Fibroblast of skin of back (primary cell): ENCODE data around the gene PIEZO1. TPM values are rescaled to one million over a fixed set of nuclear protein-coding genes. Genes with fewer than 3 reads are reported as not detected.
"Not testable (repeated sequence)": the region's sequence is repeated elsewhere in the genome, so short reads cannot be mapped to it uniquely, and the experiment has no call there.

Experiments
- DNase-seq: peaks from one replicate; pipeline ENCODE4 v3.0.0-alpha.2; 2013
- polyA plus RNA-seq, 2 experiments: library from polyadenylated mRNA; unstranded; fragments of 120-200 nt; gene quantifications; one replicate each; pipeline ENCODE4 v1.2.1, GENCODE V29; 2013; ENCODE audit not compliant: insufficient read length in 2 of 2

PIEZO1 gene, protein sequence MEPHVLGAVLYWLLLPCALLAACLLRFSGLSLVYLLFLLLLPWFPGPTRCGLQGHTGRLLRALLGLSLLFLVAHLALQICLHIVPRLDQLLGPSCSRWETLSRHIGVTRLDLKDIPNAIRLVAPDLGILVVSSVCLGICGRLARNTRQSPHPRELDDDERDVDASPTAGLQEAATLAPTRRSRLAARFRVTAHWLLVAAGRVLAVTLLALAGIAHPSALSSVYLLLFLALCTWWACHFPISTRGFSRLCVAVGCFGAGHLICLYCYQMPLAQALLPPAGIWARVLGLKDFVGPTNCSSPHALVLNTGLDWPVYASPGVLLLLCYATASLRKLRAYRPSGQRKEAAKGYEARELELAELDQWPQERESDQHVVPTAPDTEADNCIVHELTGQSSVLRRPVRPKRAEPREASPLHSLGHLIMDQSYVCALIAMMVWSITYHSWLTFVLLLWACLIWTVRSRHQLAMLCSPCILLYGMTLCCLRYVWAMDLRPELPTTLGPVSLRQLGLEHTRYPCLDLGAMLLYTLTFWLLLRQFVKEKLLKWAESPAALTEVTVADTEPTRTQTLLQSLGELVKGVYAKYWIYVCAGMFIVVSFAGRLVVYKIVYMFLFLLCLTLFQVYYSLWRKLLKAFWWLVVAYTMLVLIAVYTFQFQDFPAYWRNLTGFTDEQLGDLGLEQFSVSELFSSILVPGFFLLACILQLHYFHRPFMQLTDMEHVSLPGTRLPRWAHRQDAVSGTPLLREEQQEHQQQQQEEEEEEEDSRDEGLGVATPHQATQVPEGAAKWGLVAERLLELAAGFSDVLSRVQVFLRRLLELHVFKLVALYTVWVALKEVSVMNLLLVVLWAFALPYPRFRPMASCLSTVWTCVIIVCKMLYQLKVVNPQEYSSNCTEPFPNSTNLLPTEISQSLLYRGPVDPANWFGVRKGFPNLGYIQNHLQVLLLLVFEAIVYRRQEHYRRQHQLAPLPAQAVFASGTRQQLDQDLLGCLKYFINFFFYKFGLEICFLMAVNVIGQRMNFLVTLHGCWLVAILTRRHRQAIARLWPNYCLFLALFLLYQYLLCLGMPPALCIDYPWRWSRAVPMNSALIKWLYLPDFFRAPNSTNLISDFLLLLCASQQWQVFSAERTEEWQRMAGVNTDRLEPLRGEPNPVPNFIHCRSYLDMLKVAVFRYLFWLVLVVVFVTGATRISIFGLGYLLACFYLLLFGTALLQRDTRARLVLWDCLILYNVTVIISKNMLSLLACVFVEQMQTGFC (N-terminal part only)
- 201 TPM for polyA plus RNA-seq (2013, experiment 1 of 2; ENCODE audit: insufficient read length)
- polyA plus RNA-seq (2013, experiment 2 of 2; ENCODE audit: insufficient read length): 114 TPM

DNA sequence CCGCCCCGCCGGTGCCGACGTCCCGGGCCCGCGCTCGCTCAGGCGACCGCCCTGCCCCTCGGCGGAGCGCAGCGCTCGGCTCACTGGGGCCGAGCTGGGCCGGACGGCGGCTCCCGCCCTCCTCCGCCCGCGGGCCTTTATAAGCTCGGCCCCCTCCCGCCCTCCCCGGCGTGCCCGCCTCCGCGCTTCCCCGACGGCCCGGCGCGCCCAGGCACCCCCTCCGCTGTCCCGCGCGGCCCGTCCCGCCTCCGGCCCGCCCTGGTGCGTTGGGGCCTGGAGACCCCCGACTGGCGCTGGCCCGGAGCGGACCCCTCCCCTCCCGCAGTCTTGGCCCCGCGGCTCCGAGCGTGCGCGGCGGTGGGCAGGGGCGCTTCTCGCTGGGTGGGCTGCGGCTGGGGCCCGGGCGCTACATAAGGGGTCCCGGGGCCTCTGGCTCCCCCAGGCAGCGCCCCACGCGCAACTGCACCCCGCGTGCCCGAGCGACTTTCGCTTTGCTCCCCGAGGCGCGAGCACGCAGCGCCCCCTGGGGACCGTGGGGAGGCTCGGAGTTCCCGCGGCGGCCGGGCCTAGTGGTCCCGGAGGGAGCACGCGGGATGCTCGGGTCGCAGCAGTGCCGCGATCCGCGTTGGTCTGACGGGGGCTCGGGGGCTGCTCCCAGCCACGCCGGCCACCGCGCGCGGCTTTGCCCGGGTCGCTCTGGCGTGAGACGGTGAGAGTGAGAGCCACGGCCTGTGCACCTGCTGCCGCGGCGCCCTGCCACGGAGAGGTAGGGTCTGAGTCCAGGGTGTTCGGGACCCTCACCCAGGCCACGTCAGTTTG, at the start of gene PIEZO1:
TSS of gene PIEZO1 (minus strand) at position 115 of the 819 bp plus-strand sequence. CDS start 256 bp downstream, outside the sequence.
- peak; percentile 71 for DNase-seq

DNA sequence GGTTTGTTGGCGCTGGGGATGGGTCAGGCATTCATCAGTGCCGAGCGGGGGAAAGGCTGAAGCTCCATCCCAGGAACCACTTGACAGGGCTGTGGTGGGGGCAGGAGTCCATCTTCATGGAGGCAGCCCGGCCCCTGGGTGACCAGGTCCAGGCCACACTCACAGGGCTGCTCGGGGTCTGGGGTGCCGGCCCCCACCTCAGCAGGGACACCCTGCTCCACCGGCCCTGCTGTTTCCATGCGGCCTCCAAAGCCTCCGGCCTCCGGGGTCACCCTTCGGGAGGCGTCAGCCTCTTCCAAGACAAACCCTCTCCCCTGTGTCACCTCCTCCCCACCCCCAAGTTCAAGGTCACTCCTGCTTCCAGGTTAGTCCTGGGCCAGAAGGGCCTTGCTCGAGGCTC, 49.6 kb upstream of the PIEZO1 start:
- DNase-seq: no peak

GRCh38 chr16:88833086-88833485, 48.1 kb upstream of the PIEZO1 start:
- DNase-seq: no peak

GRCh38 chr16:88831838-88832237, 46.8 kb upstream of the PIEZO1 start:
- DNase-seq: no peak

DNA sequence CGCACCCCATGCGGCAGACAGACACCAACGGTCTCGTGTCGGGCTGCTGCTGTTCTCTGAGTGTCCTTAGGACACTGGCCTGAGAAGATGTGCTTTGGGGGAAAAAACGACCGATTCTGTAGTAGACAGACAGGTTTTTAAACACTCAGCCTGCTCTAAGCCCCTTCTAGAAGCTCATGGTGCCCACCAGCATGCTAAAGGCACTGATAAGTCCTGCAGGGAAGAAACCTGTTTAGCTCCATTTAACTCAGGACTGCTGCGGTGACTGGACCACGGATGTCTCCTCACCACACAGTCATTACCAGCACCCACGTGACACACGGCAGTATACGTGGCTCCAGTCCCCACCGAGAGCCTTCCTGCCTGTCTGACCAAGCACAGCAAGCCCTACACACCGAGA, 45.8 kb upstream of the PIEZO1 start:
- DNase-seq: no peak

- DNase-seq: no peak
Measured at GRCh38 chr16:88830258-88830657, 45.2 kb upstream of the PIEZO1 start.

DNA sequence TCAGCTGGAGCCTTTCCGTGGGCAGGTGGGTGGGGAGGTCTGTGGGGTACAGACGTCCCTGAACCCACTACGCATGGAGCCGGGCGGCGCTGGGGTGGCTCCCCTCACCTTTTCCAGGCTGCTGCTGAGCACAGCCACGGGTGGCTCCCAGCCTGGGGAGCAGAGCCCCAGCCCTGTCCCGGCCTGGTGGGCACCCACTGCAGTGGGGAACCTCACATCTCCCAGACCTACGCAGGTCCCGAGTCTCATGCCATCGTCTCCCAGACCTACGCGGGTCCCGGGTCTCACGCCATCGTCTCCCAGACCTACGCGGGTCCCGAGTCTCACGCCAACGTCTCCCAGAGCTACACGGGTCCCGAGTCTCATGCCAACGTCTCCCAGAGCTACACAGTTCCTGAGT, 43.7 kb upstream of the PIEZO1 start:
- DNase-seq: no peak

DNA sequence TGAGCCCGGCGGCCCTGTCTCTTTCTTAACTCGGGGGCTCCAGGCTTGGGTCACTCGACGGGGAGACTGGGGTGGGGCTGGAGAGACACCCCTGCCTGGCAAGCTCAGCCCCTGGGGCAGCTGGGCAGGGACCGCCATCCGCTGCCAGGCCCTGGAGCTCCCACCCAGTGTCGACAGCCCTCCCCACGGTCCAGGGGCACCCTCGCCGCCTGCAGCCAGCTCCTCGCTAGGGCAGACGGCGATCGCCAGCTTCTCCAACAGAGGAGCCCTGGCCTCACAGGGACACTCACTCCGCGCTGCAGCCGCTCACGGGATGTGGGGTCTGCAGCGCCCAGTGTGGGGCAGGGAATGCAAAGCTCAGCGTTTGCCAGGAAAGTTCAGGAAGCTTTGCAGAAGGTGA, 42.7 kb upstream of the PIEZO1 start:
- DNase-seq: no peak

GRCh38 chr16:88826070-88826840, 41.2 kb upstream of the PIEZO1 start:
- DNase-seq: no peak

DNA sequence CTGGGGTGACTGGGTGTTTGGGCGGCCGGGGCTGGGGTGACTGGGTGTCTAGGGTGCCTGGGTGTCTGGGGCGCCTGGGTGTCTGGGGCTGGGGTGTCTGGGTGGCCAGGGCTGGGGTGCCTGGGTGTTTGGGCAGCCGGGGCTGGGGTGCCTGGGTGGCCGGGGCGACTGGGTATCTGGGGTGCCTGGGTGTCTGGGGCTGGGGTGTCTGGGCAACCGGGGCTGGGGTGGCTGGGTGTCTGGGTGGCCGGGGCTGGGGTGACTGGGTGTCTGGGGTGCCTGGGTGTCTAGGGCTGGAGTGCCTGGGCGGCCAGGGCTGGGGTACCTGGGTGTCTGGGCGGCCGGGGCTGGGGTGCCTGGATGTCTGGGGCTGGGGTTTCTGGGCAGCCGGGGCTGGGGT, 40.1 kb upstream of the PIEZO1 start:
- no peak for DNase-seq

DNA sequence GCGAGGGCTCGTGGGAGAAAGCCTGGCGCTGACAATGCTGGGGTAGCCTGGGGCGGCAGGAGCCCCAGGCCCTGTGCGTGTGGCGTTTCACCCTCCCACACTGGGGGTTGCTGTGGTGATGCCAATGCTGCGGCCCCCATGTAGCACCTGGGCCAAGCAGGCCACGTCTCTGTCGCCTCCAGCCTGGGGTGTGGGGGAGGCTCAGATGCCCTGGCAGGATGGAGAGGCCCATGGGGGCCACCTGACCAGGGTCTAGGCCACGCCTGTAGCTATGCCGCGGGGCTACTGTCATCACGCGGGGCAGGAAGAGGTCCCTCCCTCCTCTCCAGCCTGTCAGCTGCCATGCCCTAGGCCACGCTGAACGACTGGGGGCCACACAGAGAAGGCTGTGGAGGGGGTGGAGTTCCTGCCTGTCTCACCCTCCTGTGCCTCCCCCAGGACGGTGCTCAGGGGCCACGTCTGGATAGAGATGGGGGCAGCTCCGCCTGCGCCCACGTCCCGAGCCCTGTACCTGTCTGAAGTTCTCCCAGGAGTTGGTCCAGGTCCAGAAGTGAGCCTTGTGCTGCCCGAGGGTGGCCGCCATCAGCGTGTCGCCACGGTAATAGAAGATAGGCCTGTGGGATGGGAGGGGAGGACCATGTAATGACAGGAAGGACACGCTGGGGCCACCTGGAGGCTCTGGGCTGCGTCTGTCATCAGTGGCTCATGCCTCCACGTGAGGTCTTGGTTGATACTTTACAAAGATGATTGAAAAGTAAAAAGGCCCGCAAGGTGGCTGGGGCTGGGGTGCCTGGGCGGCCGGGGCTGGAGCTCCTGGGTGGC, 39.4 kb upstream of the PIEZO1 start:
- no peak for DNase-seq

GRCh38 chr16:88823646-88824045, 38.6 kb upstream of the PIEZO1 start:
- DNase-seq: not testable (repeated sequence)

- DNase-seq: no peak
Measured at GRCh38 chr16:88822281-88823040, 37.4 kb upstream of the PIEZO1 start.

DNA sequence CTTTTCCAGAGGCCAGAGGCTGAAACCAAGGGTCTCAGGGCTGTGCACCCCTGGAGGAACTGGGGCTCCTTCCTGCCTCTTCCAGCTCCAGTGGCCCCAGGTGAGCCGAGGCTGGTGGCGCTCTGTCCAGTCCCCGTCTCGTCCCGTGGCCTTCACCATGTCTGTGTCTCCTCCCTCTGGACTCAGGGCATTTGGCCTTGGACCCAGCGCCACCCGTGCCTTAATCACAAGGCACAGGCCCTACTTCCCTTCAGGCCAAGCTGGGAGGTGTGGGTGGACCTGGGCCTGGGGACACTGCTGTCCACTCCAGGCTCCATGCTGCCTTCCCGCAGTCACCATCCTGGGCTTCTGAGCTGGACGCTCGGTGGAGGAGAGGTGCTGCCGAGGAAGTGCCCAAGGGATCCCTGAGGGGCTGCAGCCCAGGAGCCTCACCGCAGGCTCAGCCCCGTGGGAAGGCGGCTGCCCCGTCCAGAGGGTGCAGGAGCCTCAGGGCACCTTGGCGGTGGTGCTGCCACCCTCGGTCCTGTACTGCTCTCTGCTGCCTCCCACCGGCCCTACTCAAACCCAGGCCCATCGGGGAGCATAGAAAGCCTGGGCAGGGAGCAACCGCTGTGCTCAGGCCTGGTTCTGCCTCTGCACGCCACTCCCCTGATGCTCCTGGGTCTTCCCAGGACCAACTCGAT, 36.3 kb upstream of the PIEZO1 start:
- no peak for DNase-seq

GRCh38 chr16:88820385-88821025, 35.5 kb upstream of the PIEZO1 start:
- no peak for DNase-seq

GRCh38 chr16:88819126-88819525, 34.1 kb upstream of the PIEZO1 start:
- no peak for DNase-seq

- DNase-seq: no peak
Measured at GRCh38 chr16:88818575-88818874, 33.5 kb upstream of the PIEZO1 start.
